ENCODE results near the gene SPATA6L.

GRCh38 chr9:4691795-4692194 lies 25.5 kb upstream of the SPATA6L start:
- TF ChIP-seq, protein P1, sequence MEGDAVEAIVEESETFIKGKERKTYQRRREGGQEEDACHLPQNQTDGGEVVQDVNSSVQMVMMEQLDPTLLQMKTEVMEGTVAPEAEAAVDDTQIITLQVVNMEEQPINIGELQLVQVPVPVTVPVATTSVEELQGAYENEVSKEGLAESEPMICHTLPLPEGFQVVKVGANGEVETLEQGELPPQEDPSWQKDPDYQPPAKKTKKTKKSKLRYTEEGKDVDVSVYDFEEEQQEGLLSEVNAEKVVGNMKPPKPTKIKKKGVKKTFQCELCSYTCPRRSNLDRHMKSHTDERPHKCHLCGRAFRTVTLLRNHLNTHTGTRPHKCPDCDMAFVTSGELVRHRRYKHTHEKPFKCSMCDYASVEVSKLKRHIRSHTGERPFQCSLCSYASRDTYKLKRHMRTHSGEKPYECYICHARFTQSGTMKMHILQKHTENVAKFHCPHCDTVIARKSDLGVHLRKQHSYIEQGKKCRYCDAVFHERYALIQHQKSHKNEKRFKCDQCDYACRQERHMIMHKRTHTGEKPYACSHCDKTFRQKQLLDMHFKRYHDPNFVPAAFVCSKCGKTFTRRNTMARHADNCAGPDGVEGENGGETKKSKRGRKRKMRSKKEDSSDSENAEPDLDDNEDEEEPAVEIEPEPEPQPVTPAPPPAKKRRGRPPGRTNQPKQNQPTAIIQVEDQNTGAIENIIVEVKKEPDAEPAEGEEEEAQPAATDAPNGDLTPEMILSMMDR (IDR thresholded peaks at IDR 0.05): no peak
- TF ChIP-seq TCF7 (CRISPR knock-in tag; IDR thresholded peaks at IDR 0.05; ENCODE audit: low read depth) (no peak), ZNF281 (CRISPR knock-in tag; IDR thresholded peaks at IDR 0.05) (no peak), ZNF138 (CRISPR knock-in tag; conservative IDR thresholded peaks at IDR 0.05) (no peak), ZNF121 (CRISPR knock-in tag; IDR thresholded peaks at IDR 0.05) (no peak), RORB (CRISPR knock-in tag; IDR thresholded peaks at IDR 0.05) (no peak), MAX (CRISPR knock-in tag; IDR thresholded peaks at IDR 0.05) (no peak), SP1 (CRISPR knock-in tag; conservative IDR thresholded peaks at IDR 0.05) (no peak), ZNF263 (CRISPR knock-in tag; IDR thresholded peaks at IDR 0.05; ENCODE audit: low read depth) (no peak), ETV6 (CRISPR knock-in tag; IDR thresholded peaks at IDR 0.05) (no peak), ATF1 (CRISPR knock-in tag; IDR thresholded peaks at IDR 0.05) (no peak), NFYB (CRISPR knock-in tag; conservative IDR thresholded peaks at IDR 0.05; ENCODE audit: low read depth) (no peak), MYBL2 (CRISPR knock-in tag; IDR thresholded peaks at IDR 0.05) (no peak)
- TF ChIP-seq, protein P2, sequence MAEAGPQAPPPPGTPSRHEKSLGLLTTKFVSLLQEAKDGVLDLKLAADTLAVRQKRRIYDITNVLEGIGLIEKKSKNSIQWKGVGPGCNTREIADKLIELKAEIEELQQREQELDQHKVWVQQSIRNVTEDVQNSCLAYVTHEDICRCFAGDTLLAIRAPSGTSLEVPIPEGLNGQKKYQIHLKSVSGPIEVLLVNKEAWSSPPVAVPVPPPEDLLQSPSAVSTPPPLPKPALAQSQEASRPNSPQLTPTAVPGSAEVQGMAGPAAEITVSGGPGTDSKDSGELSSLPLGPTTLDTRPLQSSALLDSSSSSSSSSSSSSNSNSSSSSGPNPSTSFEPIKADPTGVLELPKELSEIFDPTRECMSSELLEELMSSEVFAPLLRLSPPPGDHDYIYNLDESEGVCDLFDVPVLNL (CRISPR knock-in tag; IDR thresholded peaks at IDR 0.05; ENCODE audit: borderline replicate concordance, low read depth): no peak

All from WTC11 (cell line).